DMS114 treated with DMSO at 0.1 percent for 48 hours (cell line): ENCODE data around the gene ATF3.

Source experiments
- DNase-seq: peaks from one replicate; lab custom pipeline; 2025; ENCODE audit not compliant: unreplicated experiment; lab: John Stamatoyannopoulos, UW

ATF3 gene, protein sequence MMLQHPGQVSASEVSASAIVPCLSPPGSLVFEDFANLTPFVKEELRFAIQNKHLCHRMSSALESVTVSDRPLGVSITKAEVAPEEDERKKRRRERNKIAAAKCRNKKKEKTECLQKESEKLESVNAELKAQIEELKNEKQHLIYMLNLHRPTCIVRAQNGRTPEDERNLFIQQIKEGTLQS

DNA sequence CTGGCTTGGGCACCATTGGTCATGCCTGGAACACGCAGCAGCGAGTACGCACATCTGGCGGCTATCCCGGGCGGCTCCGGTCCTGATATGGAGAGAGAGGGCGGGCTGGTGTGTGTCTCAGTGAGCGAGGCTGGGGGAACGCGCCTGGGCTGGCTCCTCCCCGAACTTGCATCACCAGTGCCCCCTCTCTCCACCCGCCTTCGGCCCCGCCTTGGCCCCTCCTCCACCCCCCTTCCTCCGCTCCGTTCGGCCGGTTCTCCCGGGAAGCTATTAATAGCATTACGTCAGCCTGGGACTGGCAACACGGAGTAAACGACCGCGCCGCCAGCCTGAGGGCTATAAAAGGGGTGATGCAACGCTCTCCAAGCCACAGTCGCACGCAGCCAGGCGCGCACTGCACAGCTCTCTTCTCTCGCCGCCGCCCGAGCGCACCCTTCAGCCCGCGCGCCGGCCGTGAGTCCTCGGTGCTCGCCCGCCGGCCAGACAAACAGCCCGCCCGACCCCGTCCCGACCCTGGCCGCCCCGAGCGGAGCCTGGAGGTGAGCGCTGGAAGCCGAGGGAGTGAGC, at the start of gene ATF3:
TSS of gene ATF3 (plus strand) at position 370 of the 567 bp plus-strand sequence. CDS start 6,261 bp downstream, outside the sequence.
- peak; percentile 73 for DNase-seq

DNA sequence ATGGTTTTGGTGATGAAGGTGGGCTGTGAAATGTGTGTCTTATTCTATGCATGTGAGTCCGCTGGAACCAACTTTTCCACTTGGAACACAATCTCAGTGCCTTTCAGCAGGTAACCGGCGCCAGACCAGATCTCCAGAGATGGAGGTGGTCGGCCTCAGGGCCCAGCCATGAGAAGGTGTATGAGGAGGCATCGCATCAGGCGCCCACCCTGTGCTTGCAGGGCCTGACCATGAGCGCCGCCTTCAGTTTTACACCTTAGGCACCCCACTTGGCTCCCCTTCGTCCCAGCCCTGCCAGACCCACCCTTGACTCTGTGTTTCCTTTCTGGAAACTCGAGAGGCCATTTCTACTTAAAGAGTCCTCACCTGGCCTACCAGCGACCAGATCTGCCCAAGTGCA, 48.6 kb upstream of the ATF3 start:
- no peak for DNase-seq

DNA sequence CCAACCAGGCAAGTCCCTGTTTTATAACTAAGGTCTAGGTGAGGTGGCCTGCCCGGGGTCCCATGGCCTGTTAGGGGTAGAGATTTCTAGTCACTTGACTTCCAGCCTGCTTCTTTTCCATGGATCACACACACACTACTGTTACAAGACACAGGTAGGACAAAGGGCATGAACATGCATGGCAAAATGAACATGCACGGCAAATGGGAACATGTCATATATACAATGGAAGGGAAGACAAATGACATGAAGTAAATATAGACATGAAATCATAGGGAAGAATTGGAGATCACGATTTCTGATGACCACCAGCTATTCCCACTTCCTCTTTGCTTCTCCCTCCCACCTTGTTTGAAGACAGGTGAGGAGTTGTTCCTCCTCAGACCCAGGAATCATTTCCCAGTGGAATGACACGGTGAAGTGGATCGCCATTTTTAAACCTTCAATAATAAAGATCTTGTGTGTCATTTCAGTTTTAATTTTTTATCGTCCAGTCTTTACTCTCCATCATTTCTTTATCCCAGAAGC, 47.6 kb upstream of the ATF3 start:
- no peak for DNase-seq

DNA sequence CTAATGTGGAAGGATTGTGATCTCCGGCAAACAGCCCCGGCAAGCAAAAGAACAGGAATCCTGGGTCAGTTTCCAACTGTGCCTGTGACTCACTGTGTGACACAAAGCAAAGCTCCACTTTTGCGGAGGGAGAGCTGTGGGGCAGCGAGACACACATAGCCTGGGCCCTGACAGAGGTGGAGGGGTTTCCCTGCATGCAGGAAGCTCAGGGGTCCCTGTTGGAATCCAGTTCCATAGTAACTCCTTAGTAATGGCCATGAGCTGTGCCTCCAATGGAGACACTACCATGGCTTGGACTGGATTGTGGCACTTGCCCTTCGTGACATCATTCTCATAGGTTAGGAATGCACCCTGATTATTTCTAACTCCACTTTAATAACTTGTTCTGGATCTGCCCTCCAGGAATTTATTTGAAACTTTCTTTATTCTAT, 47.0 kb upstream of the ATF3 start:
- DNase-seq = no peak

DNA sequence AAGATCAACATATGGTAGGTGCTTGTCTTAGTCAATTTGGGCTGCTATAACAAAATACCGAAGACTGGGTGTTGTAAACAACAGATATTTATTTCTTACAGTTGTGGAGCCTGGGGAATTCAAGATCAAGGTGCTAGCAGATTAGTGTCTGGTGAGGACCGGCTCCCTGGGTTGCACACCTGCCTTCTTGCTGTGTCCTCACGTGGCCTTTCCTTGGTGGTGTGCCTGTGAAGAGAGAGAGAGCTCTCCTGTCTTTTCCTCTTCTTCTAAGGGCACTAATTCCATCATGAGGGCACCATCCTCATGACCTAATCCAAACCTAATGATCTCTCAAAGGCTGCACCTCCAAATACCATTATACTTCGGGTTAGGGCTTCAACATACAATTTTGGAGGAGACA, 45.8 kb upstream of the ATF3 start:
- no peak for DNase-seq

DNA sequence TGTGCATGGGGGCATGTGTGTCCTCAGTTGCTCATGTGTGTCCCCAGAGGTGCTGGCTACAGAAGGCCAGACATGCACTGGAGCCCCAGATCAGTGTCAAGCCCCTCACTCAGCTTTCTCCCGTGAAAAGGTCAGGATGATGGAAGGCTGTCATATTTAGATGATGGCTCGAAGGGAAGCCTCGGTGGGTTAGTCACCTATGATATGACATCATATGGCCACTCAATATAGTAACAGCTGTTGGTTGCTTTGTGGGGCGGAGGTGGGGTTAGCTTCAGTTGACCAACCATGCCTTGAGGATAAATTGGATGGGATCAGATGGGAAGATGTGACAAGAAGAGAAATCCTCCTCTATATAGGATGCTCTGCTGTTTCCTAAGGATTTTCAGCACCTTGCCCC, 43.5 kb upstream of the ATF3 start:
- DNase-seq = no peak

DNA sequence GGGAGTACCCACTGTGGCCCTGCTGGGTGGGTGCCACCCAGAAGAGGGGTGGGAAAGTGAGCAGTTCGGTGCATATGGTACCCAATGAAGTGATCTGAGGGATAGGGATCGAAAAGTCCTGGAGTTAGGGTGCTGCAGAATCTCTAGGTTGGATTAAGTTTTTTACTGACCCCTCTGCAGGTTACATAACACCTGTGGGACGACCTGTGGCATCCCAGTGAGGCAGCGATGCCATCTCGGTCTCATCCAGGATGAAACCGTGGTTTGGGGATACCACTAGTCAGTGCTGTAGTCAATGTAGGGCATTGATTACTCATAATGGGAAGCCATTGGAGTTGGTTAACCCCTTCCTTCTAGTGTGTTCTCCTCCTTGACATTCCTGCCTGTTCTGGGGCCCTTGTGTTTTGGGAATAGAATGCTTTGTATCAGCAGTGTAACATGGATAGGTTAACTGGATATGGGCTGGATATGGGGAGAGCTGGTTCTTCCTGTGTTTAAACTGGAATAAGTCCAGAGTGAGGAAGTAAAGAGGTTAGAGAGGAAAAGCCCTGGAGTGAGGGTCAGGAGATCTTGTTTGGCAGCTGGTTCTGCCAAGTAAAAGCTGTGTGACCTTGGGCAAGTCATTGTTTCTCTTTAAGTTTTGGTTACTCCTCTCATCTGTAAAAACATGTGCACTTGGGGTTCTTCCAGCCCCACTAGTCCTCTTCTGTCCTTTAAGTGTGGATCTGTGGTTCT, 42.8 kb upstream of the ATF3 start:
- DNase-seq = no peak

DNA sequence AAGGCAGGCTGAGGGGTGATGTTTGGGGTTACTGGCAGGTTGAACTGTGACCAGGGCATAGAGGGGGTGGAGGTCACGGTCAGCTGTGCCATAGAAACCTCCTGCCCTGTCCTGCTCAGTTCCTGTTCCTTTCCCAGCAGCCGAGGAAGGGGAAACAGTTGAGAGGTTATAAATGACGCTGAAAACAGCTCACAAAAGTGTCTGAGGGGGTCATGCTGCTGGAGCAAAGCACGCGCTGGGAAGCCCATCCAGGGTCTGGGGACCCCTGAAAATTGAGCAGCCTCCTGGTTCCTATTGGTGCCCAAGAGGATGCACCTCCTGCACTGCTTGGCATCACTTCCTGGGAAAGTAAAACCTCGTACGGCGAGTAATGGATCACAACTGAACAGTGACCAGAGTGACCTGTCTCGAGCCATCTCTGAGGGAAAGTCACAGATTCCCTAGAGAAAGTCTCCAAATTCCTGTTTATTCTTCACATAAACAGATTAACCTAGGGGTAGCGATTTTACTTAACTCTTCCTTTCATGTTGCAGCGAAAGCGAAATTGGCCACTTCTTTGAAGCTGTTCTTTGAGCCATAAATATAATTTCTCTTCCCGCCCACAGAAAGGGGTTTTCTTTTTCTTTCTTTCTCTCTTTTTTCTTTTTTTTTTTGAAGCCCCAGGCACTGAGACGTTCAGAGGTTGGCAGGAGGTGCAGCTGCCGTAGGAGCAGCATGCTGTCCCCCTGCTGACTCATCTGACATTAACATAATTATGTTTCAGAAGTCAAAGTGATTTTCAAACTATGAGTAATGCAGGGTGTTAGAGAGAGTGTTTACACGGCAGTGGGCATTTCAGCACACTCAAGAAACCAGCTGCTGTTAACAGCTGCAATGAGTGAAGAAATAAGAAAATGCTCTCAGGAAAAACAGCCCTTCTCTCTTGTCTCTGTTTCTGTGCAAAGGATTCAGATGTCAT, 41.8 kb upstream of the ATF3 start:
- DNase-seq = no peak

DNA sequence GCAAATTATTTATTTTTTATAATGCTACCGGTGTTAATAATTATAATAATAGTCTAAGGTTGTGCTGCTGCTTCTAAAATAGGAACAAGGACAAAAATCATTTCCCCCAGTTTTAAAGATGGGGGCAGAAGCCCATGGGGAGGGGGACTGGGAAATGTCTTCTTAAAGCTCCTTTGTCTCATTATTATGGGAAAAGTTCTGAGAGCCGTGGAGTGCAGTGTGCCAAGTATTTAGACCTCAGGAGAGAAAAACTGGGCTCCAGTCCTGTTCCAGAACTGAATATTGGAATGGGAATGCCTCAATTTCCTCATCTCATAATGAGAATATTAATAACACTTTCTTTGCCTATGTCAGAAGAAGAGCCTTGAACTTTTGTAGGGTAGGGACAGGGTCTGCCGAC, 40.9 kb upstream of the ATF3 start:
- no peak for DNase-seq

DNA sequence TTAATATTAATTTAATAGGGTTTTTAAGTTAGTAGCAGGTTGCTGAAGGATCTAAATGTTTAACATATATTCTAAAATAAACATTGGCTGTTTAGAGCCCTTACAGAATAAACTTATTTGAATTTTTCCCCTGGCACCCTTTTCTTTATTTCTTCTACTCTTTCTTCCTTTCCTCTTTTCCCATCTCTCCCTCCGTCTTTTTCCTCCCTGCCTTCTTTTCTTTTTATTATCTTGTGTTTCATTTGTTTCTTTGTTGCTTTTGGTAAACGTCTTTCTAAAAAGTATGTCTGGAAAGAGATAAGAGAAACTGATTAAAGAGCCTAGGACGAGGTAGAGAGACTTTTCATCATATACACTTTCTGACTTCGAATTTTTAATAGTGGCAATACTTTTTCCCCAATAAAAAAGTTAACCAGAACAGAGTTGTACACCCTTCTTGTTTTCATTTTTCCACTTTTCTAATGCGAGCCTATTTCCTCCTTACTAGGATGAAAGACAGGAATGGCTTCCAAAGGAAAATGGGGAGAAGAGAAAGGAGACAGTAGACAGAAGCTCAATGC, 39.5 kb upstream of the ATF3 start:
- no peak for DNase-seq

DNA sequence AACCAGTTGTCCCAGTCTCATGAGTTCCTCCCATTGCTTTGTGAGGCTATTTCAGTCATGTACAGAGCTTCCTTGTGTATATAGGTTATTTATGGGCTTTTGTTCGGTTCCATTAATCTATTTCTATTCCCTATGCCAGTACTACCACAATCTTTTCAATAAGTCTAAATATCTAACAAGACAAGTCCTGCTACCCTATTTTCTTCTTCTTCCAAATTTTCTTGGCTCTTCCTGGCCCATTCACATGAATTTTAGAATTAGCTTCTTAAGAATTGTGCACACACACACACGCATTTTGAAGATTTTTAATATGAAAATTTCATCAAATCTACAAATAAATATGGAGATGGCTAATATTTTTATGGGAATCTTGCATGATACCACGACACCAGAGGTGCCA, 33.8 kb upstream of the ATF3 start:
- DNase-seq = no peak

DNA sequence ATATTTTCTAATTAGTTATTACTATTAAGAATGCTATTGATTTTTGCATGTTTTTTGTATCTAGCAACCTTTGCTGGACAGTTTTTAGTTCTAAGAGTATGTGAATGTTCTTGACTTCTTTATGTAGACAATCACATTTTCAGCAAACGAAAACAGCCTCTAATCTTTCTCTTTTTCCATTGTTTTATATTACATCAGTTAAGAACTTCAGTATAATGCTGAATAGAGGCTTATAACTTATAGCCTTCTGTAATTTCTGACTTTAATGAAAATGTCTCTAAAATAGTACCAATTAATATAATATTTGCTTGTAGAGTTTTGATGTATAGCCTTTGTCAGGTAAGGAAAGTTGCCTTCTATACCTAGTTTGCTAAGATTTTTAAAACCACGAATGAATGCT, 33.2 kb upstream of the ATF3 start:
- no peak for DNase-seq

DNA sequence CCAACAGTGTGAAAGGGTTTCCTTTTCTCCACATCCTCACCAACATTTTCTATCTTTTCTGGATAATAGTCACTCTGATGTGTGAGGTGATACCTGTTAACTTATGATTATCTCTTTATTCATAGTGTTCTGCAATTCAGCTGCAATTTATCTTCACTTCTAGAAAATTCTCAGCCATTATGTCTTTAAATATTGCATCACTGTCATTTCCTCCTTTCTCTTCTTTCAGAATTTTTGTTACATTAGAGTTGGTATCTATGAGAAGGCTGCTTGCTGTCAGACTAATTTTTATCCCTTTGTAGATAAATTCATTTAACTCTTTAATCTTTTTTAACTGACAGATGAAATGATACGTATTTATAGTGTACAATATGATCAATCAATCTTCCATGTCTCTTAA, 30.5 kb upstream of the ATF3 start:
- no peak for DNase-seq

DNA sequence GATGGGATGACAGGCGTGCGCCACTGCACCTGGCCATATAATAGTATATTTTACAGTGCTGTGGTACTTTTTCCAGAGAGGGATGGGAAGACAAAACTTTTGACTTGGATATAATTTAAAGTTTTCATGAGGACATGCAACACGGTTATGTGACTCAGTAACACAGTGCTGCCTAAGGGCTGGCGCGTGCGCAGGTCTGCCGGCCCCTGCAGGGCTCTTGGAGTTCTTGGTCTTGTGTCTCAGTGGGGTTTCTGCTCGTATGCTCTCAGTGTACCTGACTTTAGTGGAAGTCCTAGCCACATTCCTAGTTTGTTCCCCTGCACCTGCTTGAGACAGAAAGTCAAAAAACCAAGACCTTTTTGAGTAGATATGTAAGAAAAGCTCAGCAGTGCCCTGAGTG, 27.5 kb upstream of the ATF3 start:
- no peak for DNase-seq

DNA sequence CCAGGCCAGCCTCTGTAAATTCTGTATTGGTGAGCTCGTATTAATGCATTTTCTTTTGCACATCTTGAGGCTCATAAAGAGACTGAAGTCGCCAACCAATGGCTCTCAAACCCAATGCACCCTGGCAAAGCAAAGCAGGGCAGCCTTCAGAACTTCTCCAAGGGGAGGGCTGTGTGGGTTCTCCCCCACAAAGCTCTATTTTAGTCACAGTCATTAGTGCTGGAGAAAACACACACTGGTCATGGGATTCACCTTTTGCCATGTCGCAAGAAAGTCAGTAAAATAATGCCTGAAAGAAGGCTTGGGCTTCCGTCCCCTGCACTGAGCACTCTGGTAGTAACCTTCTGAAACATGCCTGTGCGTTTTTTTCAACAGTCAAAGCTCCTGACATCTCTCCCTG, 26.3 kb upstream of the ATF3 start:
- no peak for DNase-seq

DNA sequence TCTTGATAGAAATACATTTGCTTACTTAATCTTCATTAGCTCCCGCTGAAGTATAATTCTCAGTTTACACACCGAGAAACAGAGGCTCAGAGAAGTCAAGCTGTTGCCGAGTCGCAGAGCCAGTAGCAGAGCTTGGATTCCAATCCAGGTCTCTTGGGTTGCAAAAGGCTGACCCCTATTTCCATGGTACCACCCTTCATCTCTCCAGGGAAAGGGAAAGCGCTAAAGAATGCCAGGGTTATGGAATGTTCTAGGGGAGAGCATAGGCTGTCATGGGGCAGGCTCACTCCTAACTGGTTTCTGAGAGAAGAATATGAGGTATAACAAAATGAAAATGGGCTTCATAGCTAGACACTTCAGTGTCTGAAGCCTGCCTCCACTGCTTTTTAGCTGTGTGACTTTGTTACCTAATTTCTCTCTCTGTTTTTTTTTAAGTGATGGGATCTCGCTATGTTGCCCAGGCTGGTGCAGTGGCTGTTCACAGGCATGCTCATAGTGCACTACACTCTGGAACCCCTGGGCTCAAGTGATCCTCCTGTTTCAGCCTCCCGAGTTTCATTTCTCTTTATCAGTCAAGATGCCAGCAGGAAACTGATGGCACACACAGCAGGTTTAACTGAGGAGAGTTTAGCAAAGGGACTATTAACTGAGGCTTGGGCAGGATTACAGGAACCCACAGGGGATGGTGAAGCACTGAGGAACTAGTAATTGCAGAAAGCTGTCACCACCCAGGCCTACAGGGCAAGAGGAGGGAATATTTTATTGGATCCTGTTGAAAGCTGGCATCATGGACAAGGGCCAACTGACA, 25.5 kb upstream of the ATF3 start:
- no peak for DNase-seq

DNA sequence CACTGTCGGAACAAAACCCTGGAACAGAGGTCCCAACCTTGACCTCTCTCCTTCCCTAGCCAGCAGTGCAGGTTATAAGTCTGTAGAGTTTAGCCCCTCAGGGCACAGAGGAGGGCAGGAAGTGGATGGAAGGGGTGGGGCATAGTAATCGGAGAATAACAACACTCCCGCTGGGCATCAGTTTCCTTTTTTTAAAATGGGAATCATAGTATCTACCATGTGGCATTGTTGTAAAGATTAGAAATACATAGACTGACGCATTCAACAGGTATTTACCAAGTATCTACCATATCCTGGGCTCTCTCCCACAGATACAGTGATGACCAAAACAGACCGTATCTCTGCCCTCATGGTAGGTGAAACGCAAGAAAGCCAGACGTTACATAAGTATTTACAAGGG, 24.9 kb upstream of the ATF3 start:
- no peak for DNase-seq

DNA sequence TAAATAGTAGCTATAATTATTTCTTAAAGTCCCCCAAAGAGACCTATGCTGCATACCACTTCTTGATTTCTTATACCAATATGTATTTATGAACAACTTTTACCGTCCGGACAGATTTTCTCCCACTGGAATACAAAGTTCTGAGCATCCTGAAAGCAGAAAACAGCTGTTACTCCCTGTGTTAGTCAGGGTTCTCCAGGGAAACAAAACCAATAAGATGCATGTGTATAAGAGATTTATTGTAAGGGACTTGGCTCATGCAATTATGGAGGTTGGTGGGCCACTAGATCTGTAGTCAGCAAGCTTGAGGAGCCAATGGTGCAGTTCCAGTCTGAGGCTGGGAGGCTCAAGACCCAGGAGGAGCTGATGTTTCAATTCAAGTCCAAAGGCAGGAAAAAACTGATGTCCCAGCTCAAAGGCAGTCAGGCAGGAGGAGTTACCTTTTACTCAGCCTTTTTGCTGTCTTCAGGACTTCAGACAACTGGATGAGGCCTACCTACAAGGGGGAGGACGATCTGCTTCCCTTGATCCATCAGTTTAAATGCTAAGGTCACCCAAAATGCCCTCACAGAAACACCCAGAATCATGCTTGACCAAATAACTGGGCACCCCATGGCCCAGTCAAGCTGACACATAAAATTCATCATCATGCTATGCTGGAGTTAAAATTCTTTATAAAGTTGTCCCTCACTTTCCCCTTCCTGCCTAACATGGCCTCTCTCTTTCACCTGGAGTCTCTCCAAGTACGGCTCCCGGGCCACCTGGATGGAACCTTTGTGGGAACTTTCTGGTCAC, 24.3 kb upstream of the ATF3 start:
- DNase-seq = no peak

DNA sequence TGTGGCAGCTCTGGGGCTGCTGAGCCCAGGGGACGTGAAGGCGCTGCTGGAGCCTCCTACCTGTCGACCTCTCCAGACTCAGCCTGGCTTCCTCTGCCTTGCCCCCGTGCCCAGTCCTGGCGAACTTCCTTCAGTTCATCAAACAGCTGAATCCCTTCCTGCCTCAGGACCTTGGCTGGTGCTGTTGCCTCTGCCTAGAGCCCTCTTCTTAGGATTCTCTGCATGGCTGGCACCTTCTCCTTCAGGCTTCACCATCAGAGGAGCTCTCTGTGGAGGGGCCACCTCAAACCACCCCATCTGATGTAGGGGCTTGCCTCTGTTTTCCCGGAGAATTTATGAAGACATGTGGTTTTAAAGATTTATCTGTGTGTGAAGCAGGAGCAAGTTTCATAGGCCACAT, 23.4 kb upstream of the ATF3 start:
- DNase-seq = no peak
